ENCODE results near the gene ADAMTS14. TPM values are rescaled to one million over a fixed set of nuclear protein-coding genes. Genes with fewer than 3 reads are reported as not detected.
A peak's percentile ranks its signal among the peaks of the same experiment; 100 is the strongest.

The ADAMTS14 gene
- total RNA-seq, 1 experiment from 2014 or later = 1.6 TPM

GRCh38 chr10:70761031-70761601, 88.8 kb downstream of the ADAMTS14 start:
- Histone ChIP-seq H4K91ac (ENCODE audit: insufficient read length, low read depth, low read length) (no peak overlapping the region), H4K5ac (ENCODE audit: insufficient read length, low read depth, low read length) (no peak overlapping the region), H3K4ac (ENCODE audit: low read depth, low read length) (no peak overlapping the region), H2BK5ac (ENCODE audit: insufficient read length, low read length) (no peak overlapping the region), H3K27ac (ENCODE audit: insufficient read length, low read depth, low read length) (no peak overlapping the region), H3K79me1 (ENCODE audit: insufficient read depth, low read depth, low read length, poor library complexity, severe bottlenecking) (no peaks in the 10 kb centered on the region), H4K20me1 (ENCODE audit: control insufficient read depth, insufficient read depth, insufficient read length) (no peaks in the 10 kb centered on the region), H3K9me3 (ENCODE audit: control insufficient read depth, low read depth, low read length) (no peaks in the 10 kb centered on the region), H2BK120ac (ENCODE audit: low read depth, low read length, poor library complexity, severe bottlenecking) (no peak overlapping the region), H2BK20ac (ENCODE audit: low read depth, low read length, poor library complexity, severe bottlenecking) (no peak overlapping the region), H3K14ac (ENCODE audit: insufficient read depth, low read length) (no peak overlapping the region), H3K18ac (ENCODE audit: insufficient read length, low read depth, low read length) (no peak overlapping the region), H3K4me2 (ENCODE audit: insufficient read depth, insufficient read length, low read length) (no peak overlapping the region), H3K4me1 (ENCODE audit: insufficient read depth, low read length) (no peaks in the 10 kb centered on the region), H3K27me3 (ENCODE audit: insufficient read depth, low read length) (no peaks in the 10 kb centered on the region), H3K9ac (ENCODE audit: extremely low read depth, insufficient read length, low read length) (no peak overlapping the region), H3K79me2 (ENCODE audit: insufficient read depth, low read length) (no peaks in the 10 kb centered on the region), H2BK12ac (ENCODE audit: insufficient read length, low read depth, low read length) (no peak overlapping the region), H2AK5ac (ENCODE audit: insufficient read length, low read length) (no peak overlapping the region), H3K56ac (ENCODE audit: insufficient read length, low read depth, low read length) (no peak overlapping the region), H2AFZ (ENCODE audit: low read length) (no peak overlapping the region), H3K23ac (ENCODE audit: insufficient read length, low read depth, low read length) (no peak overlapping the region), H3T11ph (ENCODE audit: low read length) (no peak overlapping the region), H2BK15ac (ENCODE audit: low read depth, low read length) (no peak overlapping the region), H3K23me2 (ENCODE audit: insufficient read length, low read depth, low read length, poor library complexity, severe bottlenecking) (no peaks in the 10 kb centered on the region), H4K8ac (replicated peaks; ENCODE audit: insufficient read length, low read depth, low read length) (no peak overlapping the region)
- peaks cover 1% of the 10 kb centered on the region; the same call in 1 of the 2 replicates for H3K27me3 Mint-ChIP-seq (ENCODE audit: low read depth)
- peak; percentile 52 for DNase-seq
- peak overlapping the region; percentile 68 to 74 (median 72); a peak in 5 of 7 replicates for H3K27ac Mint-ChIP-seq
- WGBS (ENCODE audit: extremely low coverage, insufficient read length, low lambda C conversion rate) = no CpG with 5 or more reads among the region's 7 CpGs
- H3K4me3 Mint-ChIP-seq = no peak overlapping the region
- TF ChIP-seq CTCF (conservative IDR thresholded peaks at IDR 0.05) = peak; percentile 24; the same call in 1 of the 3 replicates
- peaks cover 4 to 11% (median 11%) of the 10 kb centered on the region in 3 experiments; a peak in 5 of 7 replicates for H3K36me3 Mint-ChIP-seq (ENCODE audit: insufficient read depth in 1 of 3, low read depth in 3 of 3)
- H3K4me1 Mint-ChIP-seq = peaks cover 25 to 30% of the 10 kb centered on the region in 2 experiments
- peaks cover 12 to 13% of the 10 kb centered on the region in 2 experiments for H3K9me3 Mint-ChIP-seq
